K562 (cell line): Measurements from ENCODE around the gene COQ8A. TPM values are rescaled to one million over a fixed set of nuclear protein-coding genes. Genes with fewer than 3 reads are reported as not detected.

Source experiments
- ADNP ChIP-seq: fragments of 200-800 bp; sonication (Bioruptor generic); IDR thresholded peaks from 2 replicates; pipeline ENCODE4 v1.6.1; 2016; ENCODE audit warnings: missing genetic modification characterization, missing compliant biosample characterization
- CAMTA2 ChIP-seq: fragments of 250-450 bp; sonication (Bioruptor Pico); conservative IDR thresholded peaks from 2 replicates; pipeline ENCODE4 v1.5.1; 2022
- CTCFL ChIP-seq: IDR thresholded peaks from 2 replicates; pipeline ENCODE4 v1.6.1; 2011; ENCODE audit warnings: borderline replicate concordance, low read depth, mild to moderate bottlenecking, moderate library complexity, low read length; ENCODE audit not compliant: insufficient read depth, poor library complexity, severe bottlenecking
- DPF2 ChIP-seq: fragments of 450-650 bp; IDR thresholded peaks from 2 replicates; pipeline ENCODE4 v1.6.1; 2016
- ESRRB ChIP-seq: fragments of 250-450 bp; sonication (Bioruptor Pico); IDR thresholded peaks from 2 replicates; pipeline ENCODE4 v1.5.0; 2020; ENCODE audit warnings: mild to moderate bottlenecking, moderate library complexity, borderline replicate concordance
- HDAC1 ChIP-seq, 2 experiments: fragments of 450-650 bp; IDR thresholded peaks; 2 replicates each; pipeline ENCODE4 v1.6.1; 2016 to 2017; ENCODE audit warnings: inconsistent platforms in 1 of 2, mild to moderate bottlenecking in 1 of 2, moderate library complexity in 1 of 2
- MAZ ChIP-seq, 2 experiments: fragments of 450-650 bp in 1 of 2; sonication (generic) in 1 of 2; formaldehyde crosslinking; IDR thresholded peaks in 1 of 2; conservative IDR thresholded peaks in 1 of 2; 2 replicates each; pipeline versions ENCODE4 v1.4.0 to v1.5.0; 2020; ENCODE audit warnings: mild to moderate bottlenecking in 1 of 2, missing genetic modification reagents in 1 of 2
- PHF8 ChIP-seq: fragments of 200-600 bp; sonication (generic); IDR thresholded peaks from 2 replicates; pipeline ENCODE4 v1.6.1; 2012; ENCODE audit warnings: mixed run types, mild to moderate bottlenecking, inconsistent platforms, low read length, moderate library complexity, borderline replicate concordance
- TEAD1 ChIP-seq, 2 experiments: fragments of 450-650 bp in 1 of 2; sonication (generic) in 1 of 2; formaldehyde crosslinking; IDR thresholded peaks; 2 replicates each; pipeline versions ENCODE4 v1.4.0 to v1.8.0; 2020 to 2022; ENCODE audit warnings: mild to moderate bottlenecking in 2 of 2, missing genetic modification reagents in 1 of 2
- ZBTB40 ChIP-seq, 2 experiments: fragments of 450-650 bp in 1 of 2; sonication (generic) in 1 of 2; formaldehyde crosslinking in 1 of 2; IDR thresholded peaks; 2 replicates each; pipeline versions ENCODE4 v1.7.1 to v1.9.0; 2016 to 2022; ENCODE audit warnings: inconsistent platforms in 1 of 2, mild to moderate bottlenecking in 1 of 2, missing genetic modification reagents in 1 of 2
- ZC3H11A ChIP-seq: IDR thresholded peaks from 2 replicates; pipeline ENCODE4 v1.6.1; 2012; ENCODE audit warnings: low read depth, low read length, improper control_type of control experiment
- ZC3H4 ChIP-seq: sonication (generic); formaldehyde crosslinking; IDR thresholded peaks from 2 replicates; pipeline ENCODE4 v1.9.0; 2021; ENCODE audit warnings: missing genetic modification reagents, borderline replicate concordance
- ZNF124 ChIP-seq: sonication (generic); formaldehyde crosslinking; IDR thresholded peaks from 2 replicates; pipeline ENCODE4 v1.8.1; 2022; ENCODE audit warnings: missing genetic modification reagents
- ZNF695 ChIP-seq: fragments of 450-650 bp; formaldehyde crosslinking; IDR thresholded peaks from 2 replicates; pipeline ENCODE4 v1.4.0; 2020; ENCODE audit warnings: mild to moderate bottlenecking, moderate library complexity
- polyA plus RNA-seq, 8 experiments: library from polyadenylated mRNA; depleted of rRNA in 4 of 8; stranded (reverse) in 5 of 8; unstranded in 3 of 8; fragments of >200 nt; fragmentation: Nextera tagmentation in 2 of 8; fragmentation: Illumina TruSeq in 1 of 8; extraction: Ambion mirVana in 2 of 8; extraction: Trizol in 1 of 8; gene quantifications; 2 replicates each; pipeline versions ENCODE4 v1.2.1 to v1.2.3, GENCODE V29; 2011 to 2014; ENCODE audit warnings: inconsistent platforms in 1 of 8, missing spikeins in 1 of 8
- total RNA-seq, 7 experiments: library from RNA; depleted of rRNA in 6 of 7; stranded (reverse); fragments of >200 nt in 6 of 7; fragmentation: Illumina TruSeq in 2 of 7; extraction: Trizol in 2 of 7; gene quantifications; 2 replicates each; pipeline versions ENCODE4 v1.2.1 to v1.2.3, GENCODE V29; 2011 to 2021; ENCODE audit warnings: low replicate concordance in 1 of 7

The COQ8A gene
- total and polyA plus RNA-seq, 9 of the 15 experiments (the other 6 are each of a cell fraction or from before 2014, with no cell fraction given): 2.6 to 54.3 (median 32.4) TPM

GRCh38 chr1:226940029-226940805 is at the start of gene COQ8A (continued):
- TF ChIP-seq MAZ (CRISPR knock-in tag; conservative IDR thresholded peaks at IDR 0.05 in 1 of 2, IDR thresholded peaks at IDR 0.05 in 1 of 2) (peak; percentile 85 to 93), ESRRB (CRISPR knock-in tag) (no peak), DPF2 (no peak), ZBTB40 (IDR thresholded peaks at IDR 0.05) (peak; percentile 44; the same call in 1 of the 2 replicates), ZBTB40 (CRISPR knock-in tag; IDR thresholded peaks at IDR 0.05) (no peak), ZC3H4 (no peak), ZC3H11A (no peak), PHF8 (peak; percentile 60; the same call in 1 of the 2 replicates), CTCFL (no peak), TEAD1 (CRISPR knock-in tag; IDR thresholded peaks at IDR 0.05) (peak in 1 of 2 experiments; percentile 65; a peak in 2 of 4 replicates), ZNF124 (CRISPR knock-in tag) (peak; percentile 93), ZNF695 (no peak), ADNP (tag) (no peak), CAMTA2 (CRISPR knock-in tag) (no peak), HDAC1 (IDR thresholded peaks at IDR 0.05) (peak in 1 of 2 experiments; percentile 96; a peak in 2 of 4 replicates)
